Mesenchymal stem cell (in vitro differentiated cells and primary cell): ENCODE data around the gene ZBTB7B.
A peak's percentile ranks its signal among the peaks of the same experiment; 100 is the strongest.

Experiments used
- DNase-seq: peaks from one replicate; pipeline ENCODE4 v3.0.0-alpha.2; 2013
- H2AFZ ChIP-seq: one replicate; pipeline ENCODE4 v1.6.1; 2013; ENCODE audit warnings: low read depth, mild to moderate bottlenecking, control low read depth, inconsistent platforms, low read length, moderate library complexity
- H2AK5ac ChIP-seq: 2 replicates; pipeline ENCODE4 v1.6.1; 2013; ENCODE audit warnings: low read length, moderate library complexity, mild to moderate bottlenecking, inconsistent platforms; ENCODE audit not compliant: severe bottlenecking
- H2BK120ac ChIP-seq: one replicate; pipeline ENCODE4 v1.6.1; 2013; ENCODE audit warnings: low read depth, mild to moderate bottlenecking, inconsistent platforms, low read length, moderate library complexity
- H2BK12ac ChIP-seq, 2 experiments: one replicate each; pipeline ENCODE4 v1.6.1; 2013; ENCODE audit warnings: inconsistent platforms in 2 of 2, low read length in 2 of 2, mild to moderate bottlenecking in 2 of 2, moderate library complexity in 2 of 2, control low read depth in 1 of 2
- H2BK15ac ChIP-seq: one replicate; pipeline ENCODE4 v1.6.1; 2013; ENCODE audit warnings: mild to moderate bottlenecking, low read depth, inconsistent platforms; ENCODE audit not compliant: poor library complexity, severe bottlenecking
- H2BK5ac ChIP-seq: 2 replicates; pipeline ENCODE4 v1.6.1; 2013; ENCODE audit warnings: low read depth, mild to moderate bottlenecking, low read length, control low read depth, inconsistent platforms; ENCODE audit not compliant: poor library complexity, severe bottlenecking
- H3K14ac ChIP-seq, 2 experiments: one replicate each; pipeline ENCODE4 v1.6.1; 2013; ENCODE audit warnings: inconsistent platforms in 2 of 2, low read length in 2 of 2, control low read depth in 1 of 2, mild to moderate bottlenecking in 1 of 2, moderate library complexity in 1 of 2
- H3K18ac ChIP-seq, 2 experiments: one replicate each; pipeline ENCODE4 v1.6.1; 2013; ENCODE audit warnings: inconsistent platforms in 2 of 2, low read length in 2 of 2, control low read depth in 1 of 2, low read depth in 1 of 2, mild to moderate bottlenecking in 1 of 2
- H3K23ac ChIP-seq, 2 experiments: one replicate each; pipeline ENCODE4 v1.6.1; 2013; ENCODE audit warnings: inconsistent platforms in 2 of 2, low read length in 2 of 2, mild to moderate bottlenecking in 2 of 2, moderate library complexity in 2 of 2, control low read depth in 1 of 2
- H3K27ac ChIP-seq: 2 replicates; pipeline ENCODE4 v1.5.1; 2013; ENCODE audit warnings: mild to moderate bottlenecking, moderate library complexity, low read length, control low read depth, inconsistent platforms; ENCODE audit not compliant: poor library complexity, severe bottlenecking
- H3K27me3 ChIP-seq, 2 experiments: 2 replicates each; pipeline versions ENCODE4 v1.6.1 to v1.7.0; 2013; ENCODE audit warnings: low read length in 2 of 2, mild to moderate bottlenecking in 2 of 2, moderate library complexity in 2 of 2, control low read depth in 1 of 2, inconsistent platforms in 1 of 2; ENCODE audit not compliant: control insufficient read depth in 1 of 2, insufficient read depth in 1 of 2
- H3K36me3 ChIP-seq, 2 experiments: 2 replicates each; pipeline versions ENCODE4 v1.6.1 to v1.7.0; 2013; ENCODE audit warnings: low read length in 2 of 2, control low read depth in 1 of 2, inconsistent platforms in 1 of 2, low read depth in 1 of 2, mild to moderate bottlenecking in 1 of 2; ENCODE audit not compliant: insufficient read depth in 2 of 2, control insufficient read depth in 1 of 2
- H3K4ac ChIP-seq, 2 experiments: one replicate each; pipeline ENCODE4 v1.6.1; 2013; ENCODE audit warnings: inconsistent platforms in 2 of 2, low read length in 2 of 2, mild to moderate bottlenecking in 2 of 2, moderate library complexity in 2 of 2, control low read depth in 1 of 2, low read depth in 1 of 2
- H3K4me1 ChIP-seq: 2 replicates; pipeline ENCODE4 v1.6.1; 2013; ENCODE audit warnings: low read depth, low read length, control low read depth; ENCODE audit not compliant: control insufficient read depth, insufficient read depth
- H3K4me2 ChIP-seq: 2 replicates; pipeline ENCODE4 v1.6.1; 2013; ENCODE audit warnings: low read length, mild to moderate bottlenecking, inconsistent platforms; ENCODE audit not compliant: poor library complexity, severe bottlenecking
- H3K4me3 ChIP-seq, 2 experiments: 2 replicates each; pipeline versions ENCODE4 v1.5.1 to v1.7.0; 2013; ENCODE audit warnings: low read length in 2 of 2, mild to moderate bottlenecking in 2 of 2, control low read depth in 1 of 2, low read depth in 1 of 2; ENCODE audit not compliant: insufficient read depth in 1 of 2
- H3K79me1 ChIP-seq: replicated peaks from 2 replicates; pipeline ENCODE4 v1.6.1; 2013; ENCODE audit warnings: mild to moderate bottlenecking, control low read depth, low read length, inconsistent platforms; ENCODE audit not compliant: poor library complexity, severe bottlenecking
- H3K9ac ChIP-seq: 2 replicates; pipeline ENCODE4 v1.7.0; 2013; ENCODE audit warnings: mild to moderate bottlenecking, low read length, moderate library complexity
- H3K9me3 ChIP-seq: 2 replicates; pipeline ENCODE4 v1.7.0; 2013; ENCODE audit warnings: mild to moderate bottlenecking, low read length; ENCODE audit not compliant: control insufficient read depth
- H4K8ac ChIP-seq: one replicate; pipeline ENCODE4 v1.6.1; 2013; ENCODE audit warnings: inconsistent platforms, mild to moderate bottlenecking, low read length, moderate library complexity
- H4K91ac ChIP-seq: one replicate; pipeline ENCODE4 v1.6.1; 2013; ENCODE audit warnings: mild to moderate bottlenecking, low read length, inconsistent platforms
- WGBS: methylation state at CpG from one replicate; pipeline ENCODE4 v1.1.7; 2013; ENCODE audit warnings: mixed read lengths; 5-methylcytosine and 5-hydroxymethylcytosine counted together

ZBTB7B gene

GRCh38 chr1:155051342-155051776, 48.8 kb downstream of the ZBTB7B start:
- no peak overlapping the region for H4K8ac ChIP-seq
- peak overlapping the region; percentile 72 for H2AFZ ChIP-seq
- H3K23ac ChIP-seq: peak overlapping the region in 1 of 2 experiments; percentile 34
- H3K4me2 ChIP-seq: peak overlapping the region; percentile 78
- no peak overlapping the region for H4K91ac ChIP-seq
- H2BK5ac ChIP-seq: no peak overlapping the region
- peaks cover 21 to 24% of the 10 kb centered on the region in 2 experiments for H3K36me3 ChIP-seq
- H3K14ac ChIP-seq: peak overlapping the region in 1 of 2 experiments; percentile 69
- H3K4ac ChIP-seq: peak overlapping the region; percentile 3 to 6
- peak overlapping the region in 1 of 2 experiments; percentile 68 for H3K18ac ChIP-seq
- no peak for DNase-seq
- no peaks in the 10 kb centered on the region for H3K27me3 ChIP-seq
- H3K4me3 ChIP-seq: peak overlapping the region; percentile 71 to 95
- peaks cover 17% of the 10 kb centered on the region for H3K4me1 ChIP-seq
- H3K79me1 ChIP-seq: peaks cover 13% of the 10 kb centered on the region
- no peak overlapping the region for H2AK5ac ChIP-seq
- no peaks in the 10 kb centered on the region for H3K9me3 ChIP-seq
- H3K27ac ChIP-seq: no peak overlapping the region
- WGBS: under 1% methylated on average over 28 of the region's 31 CpGs
- no peak overlapping the region for H2BK120ac ChIP-seq
- H2BK15ac ChIP-seq: peak overlapping the region; percentile 4
- peak overlapping the region in 1 of 2 experiments; percentile 51 for H2BK12ac ChIP-seq
- peak overlapping the region; percentile 87 for H3K9ac ChIP-seq

- 2% methylated on average over 27 of the region's 27 CpGs for WGBS
Measured at GRCh38 chr1:155051777-155052398, 49.3 kb downstream of the ZBTB7B start.

DNA sequence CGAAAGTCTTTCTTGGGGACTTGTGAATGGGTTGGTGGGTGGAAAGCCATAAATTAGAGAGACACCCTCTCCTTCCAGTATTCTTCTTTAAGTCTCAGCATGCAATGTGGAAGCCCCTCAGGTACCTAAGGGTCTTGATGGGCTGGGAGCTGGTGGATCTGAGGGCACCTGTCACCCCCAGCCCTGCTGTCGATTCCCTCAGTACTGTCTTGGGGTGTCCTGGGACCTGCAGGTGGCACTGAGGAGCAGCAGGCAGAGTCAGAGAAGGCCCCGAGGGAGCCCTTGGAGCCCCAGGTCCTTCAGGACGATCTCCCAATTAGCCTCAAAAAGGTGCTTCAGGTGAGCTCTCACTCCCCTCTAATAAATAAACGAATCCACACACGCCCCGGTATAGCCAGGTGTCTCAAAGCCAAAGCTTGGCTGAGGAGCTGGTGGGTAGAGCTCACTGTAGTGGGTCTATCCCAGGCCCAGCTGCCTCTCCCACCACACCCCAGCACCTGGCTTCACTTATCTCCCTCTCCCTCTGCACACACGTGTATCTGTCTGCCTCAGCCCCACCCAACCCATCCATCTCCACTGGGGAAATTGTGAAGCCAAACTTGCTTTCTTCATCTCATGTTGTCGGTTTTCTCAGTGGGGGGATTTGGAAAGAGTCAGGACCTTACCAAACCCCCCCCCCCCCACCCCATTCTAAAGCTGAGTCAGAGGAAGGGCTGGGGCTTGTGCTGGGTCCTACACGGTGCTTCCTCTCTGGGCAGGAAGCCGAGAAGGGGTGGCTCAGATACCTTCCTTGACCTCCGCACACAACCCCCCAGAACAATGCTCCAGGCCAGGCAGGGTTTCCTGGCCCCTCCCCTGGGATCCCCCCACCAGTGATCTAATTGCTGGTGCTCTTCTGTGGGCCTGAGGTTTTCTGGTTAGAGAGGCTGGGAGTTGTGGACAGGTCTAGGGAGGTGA, 50.1 kb downstream of the ZBTB7B start:
- Histone ChIP-seq H3K18ac (no peak overlapping the region), H3K27ac (no peak overlapping the region), H3K4me2 (peak overlapping the region; percentile 78), H4K91ac (no peak overlapping the region), H4K8ac (no peak overlapping the region), H3K9ac (peak overlapping the region; percentile 87), H3K4me3 (peak overlapping the region in 1 of 2 experiments; percentile 95), H3K9me3 (no peaks in the 10 kb centered on the region), H2AK5ac (no peak overlapping the region), H3K4ac (no peak overlapping the region), H3K14ac (no peak overlapping the region), H3K79me1 (peaks cover 13% of the 10 kb centered on the region), H2AFZ (peak overlapping the region; percentile 46), H2BK120ac (no peak overlapping the region), H2BK15ac (no peak overlapping the region), H2BK12ac (no peak overlapping the region), H2BK5ac (no peak overlapping the region), H3K23ac (no peak overlapping the region), H3K36me3 (peaks cover 34 to 37% of the 10 kb centered on the region in 2 experiments), H3K4me1 (peaks cover 17% of the 10 kb centered on the region), H3K27me3 (no peaks in the 10 kb centered on the region)
- no peak for DNase-seq
- 61% methylated on average over 6 of the region's 12 CpGs for WGBS

More at GRCh38 chr1:155051777-155052398, 49.3 kb downstream of the ZBTB7B start:
- peak overlapping the region; percentile 27 for H4K8ac ChIP-seq
- peak overlapping the region; percentile 87 for H3K9ac ChIP-seq
- H3K4me2 ChIP-seq: peak overlapping the region; percentile 78
- H3K18ac ChIP-seq: peak overlapping the region in 1 of 2 experiments; percentile 75
- no peak overlapping the region for H3K23ac ChIP-seq
- peaks cover 26 to 29% of the 10 kb centered on the region in 2 experiments for H3K36me3 ChIP-seq
- no peak overlapping the region for H2AK5ac ChIP-seq
- peak overlapping the region; percentile 71 to 95 for H3K4me3 ChIP-seq
- H2BK120ac ChIP-seq: no peak overlapping the region
- peak overlapping the region in 1 of 2 experiments; percentile 3 for H3K4ac ChIP-seq
- H2BK15ac ChIP-seq: no peak overlapping the region
- peak; percentile 45 for DNase-seq
- H4K91ac ChIP-seq: no peak overlapping the region
- H3K79me1 ChIP-seq: peaks cover 13% of the 10 kb centered on the region
- peak overlapping the region; percentile 46 for H2AFZ ChIP-seq
- peaks cover 17% of the 10 kb centered on the region for H3K4me1 ChIP-seq
- H2BK5ac ChIP-seq: no peak overlapping the region
- no peak overlapping the region for H3K27ac ChIP-seq
- H2BK12ac ChIP-seq: peak overlapping the region in 1 of 2 experiments; percentile 7
- H3K14ac ChIP-seq: peak overlapping the region in 1 of 2 experiments; percentile 69
- no peaks in the 10 kb centered on the region for H3K27me3 ChIP-seq
- H3K9me3 ChIP-seq: no peaks in the 10 kb centered on the region
